RPMI8226 (cell line): ENCODE results near the gene PDSS1.
A peak's percentile ranks its signal among the peaks of the same experiment; 100 is the strongest.
"Not testable (repeated sequence)": the region's sequence is repeated elsewhere in the genome, so short reads cannot be mapped to it uniquely, and the experiment has no call there.

Experiments
- DNase-seq: peaks from one replicate; pipeline ENCODE4 v3.0.0-alpha.2; 2015

PDSS1 gene, protein sequence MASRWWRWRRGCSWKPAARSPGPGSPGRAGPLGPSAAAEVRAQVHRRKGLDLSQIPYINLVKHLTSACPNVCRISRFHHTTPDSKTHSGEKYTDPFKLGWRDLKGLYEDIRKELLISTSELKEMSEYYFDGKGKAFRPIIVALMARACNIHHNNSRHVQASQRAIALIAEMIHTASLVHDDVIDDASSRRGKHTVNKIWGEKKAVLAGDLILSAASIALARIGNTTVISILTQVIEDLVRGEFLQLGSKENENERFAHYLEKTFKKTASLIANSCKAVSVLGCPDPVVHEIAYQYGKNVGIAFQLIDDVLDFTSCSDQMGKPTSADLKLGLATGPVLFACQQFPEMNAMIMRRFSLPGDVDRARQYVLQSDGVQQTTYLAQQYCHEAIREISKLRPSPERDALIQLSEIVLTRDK

DNA sequence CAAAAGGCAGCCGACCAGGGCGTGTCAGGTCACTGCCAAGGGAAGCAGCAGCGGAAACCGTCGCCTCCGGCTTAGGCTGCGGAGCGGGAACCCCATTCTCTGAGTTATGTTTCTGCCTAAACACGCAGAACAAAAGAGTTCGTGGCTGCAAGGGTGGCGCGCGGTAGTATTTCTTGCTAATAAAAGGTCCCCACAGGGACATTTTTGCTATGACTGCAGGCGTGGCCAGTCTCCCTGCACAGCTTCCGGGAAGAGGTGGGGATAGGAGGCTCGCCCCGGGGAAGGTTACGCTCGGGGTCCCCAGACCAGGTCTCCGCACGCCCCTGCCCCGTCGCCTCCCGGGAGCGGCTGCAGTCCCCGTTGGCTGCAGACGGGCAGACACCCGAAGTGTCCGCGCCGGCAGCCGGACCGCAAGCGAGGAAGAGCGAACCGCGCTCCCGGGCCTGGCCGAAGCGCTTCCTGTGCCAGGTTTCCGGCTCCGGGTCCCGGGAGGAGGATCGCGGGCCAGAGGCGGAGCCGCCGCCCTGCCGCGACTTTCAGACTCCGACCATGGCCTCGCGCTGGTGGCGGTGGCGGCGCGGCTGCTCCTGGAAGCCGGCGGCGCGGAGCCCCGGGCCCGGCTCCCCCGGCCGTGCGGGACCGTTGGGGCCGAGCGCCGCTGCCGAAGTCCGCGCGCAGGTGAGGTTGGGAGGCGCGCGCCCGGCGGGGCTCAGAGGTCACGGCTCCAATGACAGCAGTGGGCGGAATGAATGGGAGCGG lies at the start of gene PDSS1:
TSS of gene PDSS1 (plus strand) at position 539 of the 759 bp plus-strand sequence. CDS start at position 550, 11 bp downstream.
- peak; percentile 81 for DNase-seq

DNA sequence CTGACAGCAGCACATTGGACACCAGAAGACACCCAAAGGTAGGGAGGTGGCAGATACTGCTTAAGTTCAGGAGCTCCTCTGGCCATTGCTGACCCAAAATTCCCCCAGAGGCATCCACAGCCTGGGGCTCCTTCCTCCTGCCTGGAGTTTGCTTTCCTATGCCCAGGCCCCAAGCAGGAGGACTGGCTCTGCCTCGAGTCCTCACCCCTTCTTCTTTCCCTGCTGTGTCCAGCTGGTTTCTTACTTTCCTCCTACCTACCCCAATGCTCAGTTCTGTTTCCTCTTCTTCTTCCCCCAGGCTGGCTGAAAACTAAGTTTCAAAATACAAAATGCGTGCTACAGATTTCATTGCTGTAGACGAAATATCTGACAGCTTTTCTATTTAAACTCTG lies 49.3 kb upstream of the PDSS1 start:
- not testable (repeated sequence) for DNase-seq

DNA sequence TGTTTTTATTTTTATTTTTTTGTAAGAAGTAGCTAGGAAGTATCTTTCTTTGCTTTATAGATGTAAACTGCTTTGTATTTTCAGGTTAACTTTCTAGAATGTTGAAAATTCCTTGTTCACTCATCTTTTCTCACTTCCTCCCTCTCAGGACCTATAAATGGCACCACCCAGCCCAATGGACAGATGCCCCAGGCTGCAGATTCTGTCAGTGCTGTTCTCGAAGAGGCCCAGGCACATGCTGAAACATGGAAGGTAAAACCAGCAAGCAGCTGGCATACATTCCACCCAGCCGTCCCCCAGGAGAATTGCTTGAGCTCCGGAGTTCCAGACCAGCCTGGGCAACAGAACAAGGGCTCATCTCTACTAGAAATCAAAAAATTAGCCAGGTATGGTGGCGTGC lies 47.1 kb upstream of the PDSS1 start:
- peak; percentile 14 for DNase-seq

DNA sequence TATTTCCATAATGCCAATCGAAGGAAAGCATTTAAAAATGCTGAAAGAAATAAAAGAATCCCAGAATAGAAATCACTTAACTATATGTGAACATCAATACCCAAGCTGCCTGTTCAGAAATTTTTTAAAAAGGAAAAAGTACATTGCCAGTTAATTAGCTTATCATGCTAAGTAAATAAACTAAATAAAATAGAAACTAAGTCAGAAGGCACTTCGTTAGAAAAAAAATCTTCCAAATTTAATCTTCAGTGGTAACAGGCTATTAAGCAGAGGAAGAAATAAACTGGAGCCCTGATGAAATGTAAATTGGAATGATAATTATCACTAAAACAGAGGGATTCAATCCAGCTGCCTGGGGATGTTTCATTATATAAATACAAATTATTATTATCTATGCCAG lies 46.0 kb upstream of the PDSS1 start:
- DNase-seq = not testable (repeated sequence)

DNA sequence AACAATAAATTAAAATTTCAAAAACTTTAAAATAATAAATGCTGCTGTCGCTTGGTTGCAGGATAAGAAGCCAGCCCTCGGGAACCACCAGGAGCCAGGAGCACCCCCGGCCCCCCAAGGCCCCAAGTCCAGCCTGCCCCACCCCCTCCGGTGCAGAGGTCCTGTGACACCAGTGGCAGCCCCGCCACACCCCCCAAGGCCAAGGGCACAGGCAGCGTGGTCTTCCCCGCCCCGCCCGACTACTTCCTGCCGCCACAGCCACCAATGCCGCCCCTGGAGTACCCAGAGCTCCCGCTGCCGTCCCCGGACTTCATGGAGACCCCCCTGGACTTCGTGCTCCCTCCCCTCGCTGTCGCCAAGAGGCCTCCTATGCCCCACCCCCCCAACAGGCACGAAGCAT lies 44.5 kb upstream of the PDSS1 start:
- no peak for DNase-seq

DNA sequence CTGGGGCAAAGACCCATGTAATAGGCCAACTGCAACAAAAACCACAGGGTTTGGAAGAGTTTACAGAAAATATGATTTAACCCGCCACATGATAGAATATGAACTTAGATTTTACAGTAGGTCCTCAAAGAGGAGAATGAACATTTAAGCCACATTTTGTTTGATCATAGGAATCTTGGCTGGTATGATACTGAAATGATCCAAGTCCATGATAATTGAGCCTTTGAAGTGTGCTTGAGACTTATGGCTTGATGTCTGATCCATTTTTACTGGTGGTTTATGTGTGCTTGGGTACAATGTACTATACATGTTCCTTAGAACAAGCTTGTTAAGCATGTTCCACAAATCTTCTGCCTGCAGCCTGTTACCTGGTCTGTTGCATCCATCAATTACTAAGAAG lies 41.8 kb upstream of the PDSS1 start:
- DNase-seq = no peak

DNA sequence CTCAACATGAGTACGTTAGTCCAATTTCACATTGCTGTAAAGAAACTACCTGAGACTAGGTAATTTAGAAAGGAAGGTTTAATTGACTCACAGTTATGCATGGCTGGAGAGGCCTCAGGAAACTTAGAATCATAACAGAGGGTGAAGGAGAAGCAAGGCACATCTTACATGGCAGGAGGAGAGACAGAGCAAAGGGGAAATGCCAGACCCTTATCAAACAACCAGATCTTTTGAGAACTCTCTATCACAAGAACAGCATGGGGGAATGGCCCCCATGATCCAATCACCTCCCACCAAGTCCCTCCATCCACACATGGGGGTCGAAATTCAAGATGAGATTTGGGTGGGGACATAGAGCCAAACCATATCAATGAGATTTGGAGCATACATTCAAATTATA lies 34.6 kb upstream of the PDSS1 start:
- DNase-seq = no peak

DNA sequence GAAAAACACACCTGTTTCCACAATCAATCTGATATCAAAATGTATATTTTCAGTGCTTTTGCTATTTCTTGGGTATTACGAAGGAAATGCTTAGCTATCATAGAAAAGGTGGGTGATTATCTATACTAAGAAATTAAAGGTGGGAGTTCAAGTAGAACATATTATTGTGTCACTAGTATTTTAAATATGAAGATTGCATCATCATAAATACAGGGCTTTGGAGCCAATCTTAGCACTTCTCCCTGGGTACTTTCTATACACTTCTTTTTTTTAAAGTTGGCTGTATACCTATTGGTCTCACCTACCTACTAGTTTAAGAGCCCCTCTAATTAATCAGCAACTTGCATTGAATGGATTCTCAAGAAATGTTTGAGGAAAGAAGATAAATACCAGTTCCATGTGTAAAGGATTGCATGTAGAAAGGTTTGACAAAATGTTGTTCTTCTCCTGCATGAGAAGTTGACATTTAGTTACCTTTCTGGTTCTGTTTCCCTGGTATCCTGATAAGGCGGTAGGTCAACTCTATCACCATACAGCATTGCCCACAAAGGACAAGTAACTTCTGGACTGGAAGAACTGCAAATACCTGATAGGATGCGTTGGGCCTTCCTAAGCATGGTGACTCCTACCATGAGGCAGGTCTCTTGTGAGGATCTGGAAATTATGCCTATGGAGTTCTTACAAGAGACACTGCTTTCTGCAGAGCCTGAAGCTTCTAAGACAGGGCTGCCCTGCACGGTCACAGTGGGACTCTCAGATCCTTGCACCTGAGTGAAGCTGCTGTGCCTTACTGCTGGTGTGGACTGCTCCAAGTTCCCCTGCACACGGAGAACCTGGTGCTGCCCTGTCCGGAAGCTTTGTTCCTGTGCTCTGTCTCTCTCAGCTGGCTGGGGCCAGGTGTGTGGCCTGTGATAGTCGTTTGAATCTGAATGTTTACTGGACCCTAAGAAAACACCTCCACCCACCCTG lies 32.1 kb upstream of the PDSS1 start:
- DNase-seq = no peak

DNA sequence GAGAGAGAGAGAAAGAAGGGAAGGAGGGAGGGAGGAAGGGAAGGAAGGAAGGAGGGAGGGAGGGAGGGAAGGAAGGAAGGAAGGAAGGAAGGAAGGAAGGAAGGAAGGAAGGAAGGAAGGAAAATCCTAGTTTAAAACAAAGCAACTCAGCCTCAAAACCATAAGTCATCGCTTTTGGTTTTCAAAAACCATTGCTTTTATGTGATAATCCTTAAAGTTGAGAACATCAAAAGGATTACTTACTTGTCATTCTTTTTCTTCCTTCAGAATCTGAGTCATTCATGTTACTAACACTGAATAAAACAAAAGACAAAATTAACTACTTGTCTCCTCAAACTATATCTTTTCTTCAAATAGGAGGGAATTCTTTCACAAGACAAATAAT lies 21.6 kb upstream of the PDSS1 start:
- no peak for DNase-seq

DNA sequence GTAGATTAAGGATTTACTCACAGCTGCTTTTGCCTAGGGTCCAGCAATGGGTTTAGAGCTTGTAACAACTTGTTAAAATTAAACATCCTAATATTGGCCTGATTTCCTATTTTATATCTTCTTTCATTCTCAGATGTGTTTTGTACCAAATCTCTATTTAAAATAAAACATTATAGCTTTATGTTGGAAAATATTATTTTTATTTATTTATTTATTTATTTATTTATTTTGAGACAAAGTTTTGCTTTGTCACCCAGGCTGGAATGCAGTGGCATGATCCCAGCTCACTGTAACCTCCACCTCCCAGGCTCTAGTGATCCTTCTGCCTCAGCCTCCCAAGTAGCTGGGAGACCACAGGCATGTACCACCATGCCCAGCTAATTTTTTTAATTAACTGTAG lies 17.9 kb upstream of the PDSS1 start:
- DNase-seq = no peak

DNA sequence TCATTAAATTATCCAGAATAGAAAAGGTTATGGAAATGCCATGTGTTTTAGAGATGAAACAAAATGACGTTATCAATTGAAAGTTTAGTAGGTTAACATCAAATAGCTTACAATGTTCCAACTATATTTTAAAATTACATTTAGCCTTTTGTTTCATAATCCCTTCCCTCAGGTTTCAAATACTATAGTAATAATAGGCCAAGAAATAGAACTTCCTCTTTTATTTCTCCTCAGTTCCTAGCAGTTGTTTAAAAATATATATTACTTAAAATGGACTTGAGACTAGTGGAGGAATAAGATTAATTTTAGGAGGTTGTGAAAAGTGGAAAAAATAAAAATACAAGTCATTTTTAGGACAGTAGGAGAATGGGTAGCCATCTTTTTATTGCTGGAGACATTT lies 16.4 kb upstream of the PDSS1 start:
- no peak for DNase-seq

DNA sequence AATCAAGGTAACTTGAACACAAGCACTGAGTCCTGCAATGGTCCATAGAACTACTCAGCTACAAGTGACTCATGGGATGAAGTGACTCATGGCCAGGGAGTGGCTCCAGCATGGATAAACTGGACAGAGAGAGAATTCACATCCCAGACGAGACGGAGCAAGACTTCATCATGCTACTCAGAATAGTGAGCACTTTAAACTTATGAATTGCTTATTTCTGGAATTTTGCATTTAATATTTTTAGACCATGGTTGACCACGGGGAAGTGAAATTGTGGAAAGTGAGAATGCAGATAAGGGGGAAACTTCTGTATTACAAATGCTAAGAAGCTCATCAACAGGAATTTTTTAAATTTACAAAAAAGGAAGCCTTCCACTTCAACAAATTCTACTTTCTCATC lies 15.5 kb upstream of the PDSS1 start:
- not testable (repeated sequence) for DNase-seq

DNA sequence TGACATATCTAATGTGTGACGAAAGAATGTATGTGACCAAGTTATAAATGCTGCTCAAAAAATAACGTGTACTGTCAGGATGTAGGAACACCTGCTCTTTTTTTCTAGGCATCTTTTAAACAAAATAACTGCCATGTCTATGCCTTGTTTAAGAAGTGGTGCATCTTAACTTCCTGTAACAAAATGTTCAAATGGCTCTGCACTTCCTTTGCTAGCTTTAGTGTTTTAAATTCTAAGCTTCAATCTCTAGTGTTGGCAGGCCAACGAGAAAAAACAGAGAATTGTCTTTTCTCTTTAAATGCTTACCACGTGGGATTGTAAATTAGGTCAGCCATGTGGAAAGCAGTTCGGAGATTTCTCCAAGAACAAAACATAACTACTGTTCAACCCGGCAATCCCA lies 14.6 kb upstream of the PDSS1 start:
- no peak for DNase-seq

DNA sequence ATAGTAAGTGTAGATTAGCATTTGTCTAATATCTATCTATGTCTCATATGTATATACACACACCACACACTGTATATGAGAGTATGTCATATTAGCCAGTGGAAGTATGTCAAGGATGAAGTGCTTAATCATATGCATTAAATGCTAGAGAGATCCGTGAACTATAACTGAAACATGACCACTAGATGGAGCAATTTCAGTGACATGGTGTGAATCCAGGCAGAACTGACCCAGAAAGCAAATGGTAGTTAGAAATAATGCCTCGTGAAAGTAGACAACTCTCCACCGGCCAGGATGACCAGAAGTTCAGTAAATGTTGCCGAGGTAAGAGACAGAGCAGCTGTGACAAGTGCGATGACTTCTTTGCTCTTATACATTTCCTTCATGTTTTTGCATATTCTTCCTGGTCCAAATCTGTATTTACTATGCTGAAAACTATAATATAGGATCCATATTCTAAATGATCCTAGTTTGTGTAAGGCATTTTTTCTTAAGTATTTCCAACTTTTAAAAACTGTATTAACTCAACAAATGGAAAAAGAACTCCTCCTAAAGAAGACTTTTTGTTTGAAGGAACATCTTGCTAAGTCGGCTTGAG lies 12.7 kb upstream of the PDSS1 start:
- peak; percentile 65 for DNase-seq

DNA sequence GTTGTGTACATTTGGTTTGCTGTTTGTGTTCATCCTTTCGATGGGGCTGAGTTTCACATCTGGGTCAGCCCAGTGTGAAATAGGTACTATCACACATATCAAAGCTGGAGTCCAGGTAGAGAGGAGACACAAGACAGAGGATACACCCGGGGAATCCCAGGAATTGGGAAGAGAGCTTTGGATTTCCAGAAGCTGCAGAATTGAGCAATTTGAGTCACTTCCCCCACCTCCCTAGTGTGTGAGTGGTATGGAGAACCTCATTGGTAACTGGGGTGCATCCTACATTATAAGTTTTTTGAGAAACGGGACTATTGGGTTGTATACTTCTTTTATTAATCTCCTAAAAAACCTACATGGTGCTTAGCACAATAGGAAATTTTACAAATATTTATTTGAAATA lies 12.1 kb upstream of the PDSS1 start:
- no peak for DNase-seq

DNA sequence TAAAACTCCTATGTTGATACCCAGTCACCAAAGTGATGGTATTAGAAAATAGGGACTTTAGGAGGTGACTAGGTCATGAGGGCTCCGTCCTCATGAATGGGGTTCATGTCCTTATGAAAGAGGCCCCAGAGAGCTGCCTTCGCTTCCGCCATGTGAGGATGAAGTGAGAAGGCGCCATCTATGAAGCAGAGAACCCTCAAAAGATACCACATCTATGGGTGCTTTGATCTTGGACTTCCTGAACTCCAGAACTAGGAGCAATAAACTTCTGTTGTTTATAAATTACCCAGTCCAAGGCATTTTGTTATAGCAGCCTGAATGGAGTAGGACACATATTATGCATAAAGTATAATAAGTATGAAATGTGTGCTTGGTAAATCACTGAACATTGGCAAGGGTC lies 8.1 kb upstream of the PDSS1 start:
- DNase-seq = no peak

DNA sequence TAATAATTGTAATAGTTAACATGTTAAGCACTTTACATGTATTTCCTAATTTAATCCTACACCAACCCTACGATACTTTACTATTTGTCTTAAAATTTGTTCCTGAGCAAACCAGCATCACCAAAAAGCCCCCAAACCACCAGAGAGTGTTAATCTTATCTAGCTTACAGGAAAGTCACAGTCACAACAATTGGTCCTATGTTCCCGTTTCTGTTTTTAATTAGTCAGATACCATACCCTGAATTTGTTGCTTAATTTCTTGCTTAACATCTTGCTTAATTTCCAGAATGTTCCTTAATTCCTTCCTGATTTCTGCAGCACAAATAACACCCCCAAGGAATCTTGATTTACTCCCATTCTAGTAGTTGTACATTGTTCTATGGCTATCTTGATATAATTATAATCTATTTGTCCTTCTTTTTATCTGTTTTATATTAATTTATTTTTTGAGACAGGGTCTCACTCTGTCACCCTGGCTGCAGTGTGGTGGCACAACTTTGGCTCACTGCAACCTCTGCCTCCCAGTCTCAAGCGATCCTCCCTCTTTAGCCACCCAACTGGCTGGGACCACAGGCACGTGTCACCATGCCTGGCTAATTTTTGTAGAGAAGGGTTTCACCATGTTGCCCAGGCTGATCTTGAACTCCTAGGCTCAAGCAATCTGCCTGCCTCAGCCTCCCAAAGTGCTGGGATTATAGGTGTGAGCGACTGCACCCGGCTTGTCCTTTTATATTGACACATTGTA lies 6.6 kb upstream of the PDSS1 start:
- DNase-seq = no peak

DNA sequence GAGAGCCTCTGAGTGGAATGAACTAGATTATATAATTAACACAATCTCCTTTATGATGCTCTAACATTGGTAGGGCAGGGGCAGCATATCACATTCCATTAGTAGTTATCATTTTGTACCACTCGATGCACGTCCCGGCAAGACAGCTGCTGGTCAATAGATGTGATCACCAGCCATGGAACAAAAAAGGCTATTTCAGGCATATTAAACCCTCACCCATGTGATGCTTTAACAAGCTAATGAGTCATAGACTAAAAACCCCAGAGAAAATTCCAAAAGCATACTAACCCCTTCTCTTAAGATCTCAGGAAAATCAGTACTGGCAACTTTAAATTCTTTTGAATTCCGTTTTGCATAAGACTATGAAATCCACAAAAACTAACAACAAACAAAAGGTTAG lies 3.0 kb upstream of the PDSS1 start:
- not testable (repeated sequence) for DNase-seq

DNA sequence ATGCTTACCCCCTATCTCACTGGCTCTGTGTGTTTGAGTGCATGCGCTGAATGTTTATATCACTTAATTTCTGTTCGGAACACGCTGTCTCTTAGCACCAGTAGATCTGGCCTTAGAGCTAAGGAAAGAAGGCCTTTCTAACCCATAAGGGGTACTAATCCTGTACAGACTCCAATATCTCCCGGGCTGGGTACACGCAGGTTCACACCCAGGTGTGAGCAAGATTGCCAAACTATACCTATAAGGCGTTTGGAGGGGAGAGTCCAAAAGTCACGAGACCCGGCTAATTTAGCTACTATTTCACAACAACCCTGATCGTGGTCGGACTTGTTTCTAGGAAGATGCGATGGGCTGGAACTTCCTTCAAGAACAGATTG lies 727 bp upstream of the PDSS1 start:
- DNase-seq = no peak

DNA sequence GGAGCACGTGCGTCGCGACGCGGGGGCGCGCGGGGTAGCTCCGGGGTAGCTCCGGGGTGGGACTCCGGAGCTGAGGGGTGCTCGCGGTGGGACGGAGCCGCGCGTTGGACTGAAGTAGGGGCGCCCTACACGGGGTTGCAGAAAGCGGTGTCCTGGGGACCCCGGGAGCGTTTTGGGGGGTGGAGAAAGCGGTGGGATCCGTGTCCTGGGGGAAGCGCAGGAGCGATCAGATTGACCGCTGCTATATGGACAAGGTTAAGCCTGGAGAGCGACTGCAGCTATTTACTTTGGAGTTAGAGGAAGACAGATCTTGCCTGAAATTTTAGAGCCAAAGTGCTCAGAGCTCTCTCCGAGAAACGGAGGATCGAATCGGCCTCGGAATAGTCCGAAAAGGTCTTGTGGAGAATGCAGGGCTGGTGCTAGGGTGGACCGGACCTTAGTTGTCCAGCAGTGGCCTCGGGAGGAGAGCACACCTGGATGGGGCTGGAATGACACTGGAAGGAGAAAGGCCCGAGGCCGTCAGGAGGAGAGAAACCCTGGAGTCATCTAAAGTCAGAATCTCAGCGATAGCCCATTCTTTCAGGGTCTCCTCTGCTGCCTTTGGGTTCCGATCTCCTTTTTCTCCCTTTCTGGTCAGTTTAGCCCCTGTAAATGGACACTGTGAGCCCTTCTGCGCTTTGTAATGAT lies 564 bp downstream of the PDSS1 start:
- DNase-seq = no peak

DNA sequence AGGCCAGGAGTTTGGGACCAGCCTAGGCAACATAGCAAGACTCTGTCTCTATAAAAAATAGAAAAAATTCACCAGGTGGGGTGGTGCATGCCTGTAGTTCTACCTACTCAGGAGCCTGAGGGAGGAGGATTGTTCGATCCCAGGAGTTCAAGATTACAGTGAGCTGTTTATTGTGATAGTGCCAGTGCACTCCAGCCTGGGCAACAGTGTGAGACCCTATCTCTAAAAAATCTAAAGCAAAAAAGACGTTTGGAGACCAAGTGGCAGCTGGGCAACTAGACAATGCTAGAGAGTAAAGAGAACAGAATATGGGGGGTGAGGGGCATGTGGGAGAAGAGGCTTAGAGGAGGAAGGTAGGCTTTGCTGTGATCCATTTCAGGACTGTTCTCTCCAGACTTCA lies 1.4 kb downstream of the PDSS1 start:
- no peak for DNase-seq

DNA sequence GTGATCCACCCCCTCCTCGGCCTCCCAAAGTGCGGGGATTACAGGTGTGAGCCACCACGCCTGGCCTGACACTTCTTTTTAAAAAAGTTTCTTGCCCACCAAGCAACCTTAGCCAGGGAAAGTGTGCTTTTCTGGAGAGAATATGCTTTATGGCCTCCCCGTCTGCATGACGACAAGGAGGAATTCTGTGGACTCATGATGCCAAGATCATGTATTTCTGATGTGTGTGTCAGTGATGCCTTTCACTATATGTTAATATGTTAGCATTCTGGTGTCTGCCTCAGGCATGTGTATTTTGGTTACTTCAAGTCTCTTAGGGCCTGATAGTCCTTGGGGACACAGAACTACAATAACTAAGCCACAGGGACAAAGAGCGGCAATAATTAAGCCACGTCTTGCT lies 2.1 kb downstream of the PDSS1 start:
- DNase-seq = no peak
